ENCODE results near the gene SASH1.

Gene SASH1

GRCh38 chr6:148455225-148455624 lies 112.6 kb downstream of the SASH1 start:
- Histone ChIP-seq H3K79me2 (ENCODE audit: insufficient read depth, low read length) (no peaks in the 10 kb centered on the region), H2AFZ (ENCODE audit: low read depth, low read length) (no peak overlapping the region), H3K4me1 (ENCODE audit: insufficient read depth, low read length) (no peaks in the 10 kb centered on the region), H3K27ac (ENCODE audit: low read length) (no peak overlapping the region), H3K4me3 (ENCODE audit: low read depth in 1 of 2, low read length in 2 of 2) (no peak overlapping the region), H3K27me3 (ENCODE audit: insufficient read depth, low read length, poor library complexity) (peaks cover 8% of the 10 kb centered on the region), H3K4me2 (ENCODE audit: insufficient read depth, low read length) (no peak overlapping the region), H3K9ac (ENCODE audit: low read depth, low read length) (no peak overlapping the region), H4K20me1 (ENCODE audit: insufficient read depth, low read length) (peaks cover 3% of the 10 kb centered on the region), H3K36me3 (ENCODE audit: insufficient read depth, low read length) (no peaks in the 10 kb centered on the region), H3K9me3 (ENCODE audit: insufficient read depth, low read length, severe bottlenecking) (no peaks in the 10 kb centered on the region)
- TF ChIP-seq EZH2 (IDR thresholded peaks at IDR 0.05; ENCODE audit: borderline replicate concordance, low read depth, low read length, severe bottlenecking): no peak
- no peak for TF ChIP-seq CTCF (IDR thresholded peaks at IDR 0.05; ENCODE audit: borderline replicate concordance, extremely low read depth, low read length, poor library complexity, severe bottlenecking)
- ATAC-seq (ENCODE audit: insufficient read depth, low read depth) (no peak), DNase-seq (no peak)

GRCh38 chr6:148455674-148456558 lies 113.3 kb downstream of the SASH1 start:
- no peaks in the 10 kb centered on the region for H3K79me2 ChIP-seq (ENCODE audit: insufficient read depth, low read length)
- no peak overlapping the region for H3K4me2 ChIP-seq (ENCODE audit: insufficient read depth, low read length)
- TF ChIP-seq EZH2 (IDR thresholded peaks at IDR 0.05; ENCODE audit: borderline replicate concordance, low read depth, low read length, severe bottlenecking) (no peak), CTCF (IDR thresholded peaks at IDR 0.05; ENCODE audit: borderline replicate concordance, extremely low read depth, low read length, poor library complexity, severe bottlenecking) (no peak)
- H3K4me3 ChIP-seq (ENCODE audit: low read depth in 1 of 2, low read length in 2 of 2): no peak overlapping the region
- DNase-seq (no peak), ATAC-seq (ENCODE audit: insufficient read depth, low read depth) (no peak)
- H3K36me3 ChIP-seq (ENCODE audit: insufficient read depth, low read length): no peaks in the 10 kb centered on the region
- peaks cover 6% of the 10 kb centered on the region for H3K27me3 ChIP-seq (ENCODE audit: insufficient read depth, low read length, poor library complexity)
- no peak overlapping the region for H3K27ac ChIP-seq (ENCODE audit: low read length)
- H3K9ac ChIP-seq (ENCODE audit: low read depth, low read length): no peak overlapping the region
- H4K20me1 ChIP-seq (ENCODE audit: insufficient read depth, low read length): peaks cover 3% of the 10 kb centered on the region
- H3K9me3 ChIP-seq (ENCODE audit: insufficient read depth, low read length, severe bottlenecking): no peaks in the 10 kb centered on the region
- no peak overlapping the region for H2AFZ ChIP-seq (ENCODE audit: low read depth, low read length)
- H3K4me1 ChIP-seq (ENCODE audit: insufficient read depth, low read length): no peaks in the 10 kb centered on the region

DNA sequence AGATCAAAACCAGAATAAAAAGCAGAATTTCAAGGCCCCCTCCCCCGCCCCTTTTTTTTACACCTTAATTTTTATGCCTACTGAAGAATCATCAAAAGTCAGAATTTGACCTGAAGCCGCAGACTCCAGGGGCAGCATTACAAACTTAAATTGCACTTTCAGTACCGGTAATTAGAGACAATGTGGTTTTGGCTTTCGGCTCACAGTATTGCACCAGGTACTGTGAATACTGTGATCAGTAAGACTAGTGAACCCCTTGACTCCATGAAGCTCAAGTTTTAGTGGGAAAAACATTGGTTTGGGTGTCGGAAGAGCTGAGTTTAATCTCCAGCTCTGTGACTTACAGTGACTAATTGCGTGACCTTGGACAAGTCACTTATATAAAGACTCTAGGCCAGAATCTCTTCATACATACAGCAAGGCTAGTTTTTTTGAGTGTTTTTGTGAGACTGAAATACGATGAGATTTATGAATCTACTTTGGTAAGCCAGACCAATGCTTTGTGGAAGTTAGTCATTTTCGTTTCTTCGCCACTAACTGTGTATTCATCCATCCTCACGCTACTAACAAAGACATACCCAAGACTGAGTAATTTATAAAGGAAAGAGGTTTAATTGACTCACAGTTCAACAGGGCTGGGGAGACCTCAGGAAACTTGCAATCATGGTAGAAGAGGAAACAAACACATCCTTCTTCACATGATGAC lies 114.7 kb downstream of the SASH1 start:
- TF ChIP-seq EZH2 (IDR thresholded peaks at IDR 0.05; ENCODE audit: borderline replicate concordance, low read depth, low read length, severe bottlenecking): no peak
- TF ChIP-seq CTCF (IDR thresholded peaks at IDR 0.05; ENCODE audit: borderline replicate concordance, extremely low read depth, low read length, poor library complexity, severe bottlenecking): no peak
- Histone ChIP-seq H3K4me3 (ENCODE audit: low read depth in 1 of 2, low read length in 2 of 2) (no peak overlapping the region), H2AFZ (ENCODE audit: low read depth, low read length) (no peak overlapping the region), H3K27me3 (ENCODE audit: insufficient read depth, low read length, poor library complexity) (peaks cover 13% of the 10 kb centered on the region), H3K27ac (ENCODE audit: low read length) (no peak overlapping the region), H3K4me2 (ENCODE audit: insufficient read depth, low read length) (no peak overlapping the region), H4K20me1 (ENCODE audit: insufficient read depth, low read length) (peaks cover 3% of the 10 kb centered on the region), H3K4me1 (ENCODE audit: insufficient read depth, low read length) (no peaks in the 10 kb centered on the region), H3K36me3 (ENCODE audit: insufficient read depth, low read length) (no peaks in the 10 kb centered on the region), H3K9me3 (ENCODE audit: insufficient read depth, low read length, severe bottlenecking) (no peaks in the 10 kb centered on the region), H3K79me2 (ENCODE audit: insufficient read depth, low read length) (no peaks in the 10 kb centered on the region), H3K9ac (ENCODE audit: low read depth, low read length) (no peak overlapping the region)
- ATAC-seq (ENCODE audit: insufficient read depth, low read depth): no peak
- no peak for DNase-seq
